Measurements from ENCODE around the gene URB1.
"Not testable (repeated sequence)": the region's sequence is repeated elsewhere in the genome, so short reads cannot be mapped to it uniquely, and the experiment has no call there.

URB1 gene

GRCh38 chr21:32317726-32318125, 75.1 kb downstream of the URB1 start:
- no peak for DNase-seq

DNA sequence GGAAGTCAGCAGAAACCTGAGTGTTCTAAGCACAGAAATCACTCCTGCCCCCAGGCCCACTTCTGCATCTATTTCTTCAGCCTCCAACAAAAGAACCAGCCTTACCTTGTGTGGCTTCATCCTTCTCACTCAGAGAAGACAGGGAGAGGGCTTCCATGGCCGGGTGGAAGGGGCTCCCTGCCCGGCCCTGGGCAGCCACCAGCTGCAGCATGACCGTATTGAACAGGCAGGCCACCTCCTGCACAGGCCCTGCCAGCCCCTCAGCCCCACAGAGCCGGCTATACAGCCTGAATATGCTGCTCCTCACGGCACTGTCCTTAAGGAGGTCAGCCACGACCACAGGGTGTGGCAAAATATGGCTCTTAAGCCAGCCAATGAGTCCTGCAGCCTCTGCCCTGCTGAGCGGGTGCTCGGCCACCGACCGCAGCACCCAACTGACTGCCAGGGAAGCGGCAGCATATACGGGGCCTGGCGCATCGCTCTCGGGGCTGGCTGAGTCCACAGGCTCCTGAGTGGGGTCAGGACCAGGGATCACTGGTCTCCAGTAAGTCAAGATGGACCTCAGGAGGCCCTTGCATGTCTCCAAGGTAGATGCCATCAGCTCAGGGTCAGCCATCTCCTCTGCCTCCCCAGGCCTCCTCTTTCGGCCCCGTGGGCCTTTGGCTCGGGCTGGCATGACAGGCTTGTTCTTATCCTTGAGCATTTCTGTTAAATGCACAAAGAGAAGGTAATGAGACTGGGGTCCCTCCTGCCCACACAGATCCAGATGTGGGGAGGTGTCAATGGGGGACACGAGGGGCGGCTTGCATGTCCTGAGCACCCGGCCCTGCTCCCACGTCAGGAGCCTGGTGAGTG, 76.2 kb downstream of the URB1 start:
- no peak for DNase-seq

- DNase-seq = no peak
Measured at GRCh38 chr21:32315511-32316281, 77.1 kb downstream of the URB1 start.

DNA sequence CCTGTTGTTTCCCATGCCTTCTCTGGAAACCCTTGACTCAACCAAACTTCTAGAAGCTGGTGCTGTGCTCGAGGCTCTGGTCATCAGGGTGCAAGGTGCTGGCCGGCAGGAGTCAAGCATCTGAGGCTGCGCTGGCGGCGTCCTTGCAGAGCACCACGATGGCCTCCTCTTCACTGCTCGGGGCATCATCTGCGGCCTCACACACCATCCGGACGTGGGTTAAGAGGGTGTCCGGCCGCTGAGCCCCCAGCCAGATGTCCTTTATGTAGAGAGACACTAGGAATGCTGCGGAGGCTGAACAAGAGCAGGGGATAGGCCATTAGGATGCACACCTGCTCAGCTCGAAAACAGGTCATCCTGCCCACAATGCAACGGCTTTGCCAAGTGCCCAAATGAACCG, 78.0 kb downstream of the URB1 start:
- DNase-seq = no peak

- DNase-seq = no peak
Measured at GRCh38 chr21:32312976-32313375, 79.8 kb downstream of the URB1 start.

DNA sequence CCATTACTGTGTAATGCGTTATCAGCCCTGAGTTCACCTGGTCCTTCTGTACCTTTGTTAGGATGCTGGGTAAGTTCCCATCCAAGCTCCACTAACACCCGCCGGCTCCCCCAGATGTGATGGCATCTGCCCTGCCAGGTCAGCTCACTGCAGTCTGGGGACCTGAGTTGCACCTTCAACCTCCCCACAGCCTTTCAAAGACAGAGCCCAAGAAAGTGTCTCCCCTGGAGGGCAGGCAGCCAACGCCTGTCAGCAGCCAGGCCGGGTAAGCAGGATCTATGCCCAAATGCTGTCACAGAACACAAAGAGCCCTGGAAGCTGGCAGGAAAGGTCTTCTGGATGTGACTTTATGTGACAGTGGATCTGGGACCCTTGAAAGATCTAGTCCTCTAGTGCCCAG, 80.5 kb downstream of the URB1 start:
- DNase-seq = no peak

- no peak for DNase-seq
Measured at GRCh38 chr21:32311621-32312020, 81.2 kb downstream of the URB1 start.

GRCh38 chr21:32310976-32311375, 81.8 kb downstream of the URB1 start:
- not testable (repeated sequence) for DNase-seq

DNA sequence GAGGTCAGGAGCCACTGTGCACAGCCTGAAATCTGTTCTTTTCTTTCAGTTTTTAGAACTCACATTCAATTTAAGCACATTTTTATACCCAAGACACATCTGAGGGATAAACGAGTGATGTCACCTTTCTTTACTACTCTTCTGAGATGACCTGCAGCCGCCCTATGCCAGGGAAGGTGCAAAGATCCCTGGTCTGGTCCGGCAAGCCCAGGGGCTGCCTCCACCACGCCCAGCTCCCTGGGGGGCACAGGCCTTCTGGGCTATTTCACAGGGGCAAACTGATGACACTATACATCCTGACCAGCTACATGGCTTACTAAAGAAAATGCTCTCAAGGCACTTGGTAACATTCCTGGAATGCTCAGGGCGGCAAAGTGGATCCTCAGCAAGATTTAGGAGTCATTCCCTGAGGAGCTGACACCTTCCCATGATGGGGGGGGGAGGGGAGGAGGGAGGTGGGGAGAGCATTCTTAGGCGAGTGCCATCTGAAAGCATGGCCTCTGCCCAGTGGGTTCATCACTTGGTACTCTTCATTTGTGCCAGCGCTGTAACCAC, 82.8 kb downstream of the URB1 start:
- no peak for DNase-seq

- no peak for DNase-seq
Measured at GRCh38 chr21:32308696-32309095, 84.1 kb downstream of the URB1 start.

DNA sequence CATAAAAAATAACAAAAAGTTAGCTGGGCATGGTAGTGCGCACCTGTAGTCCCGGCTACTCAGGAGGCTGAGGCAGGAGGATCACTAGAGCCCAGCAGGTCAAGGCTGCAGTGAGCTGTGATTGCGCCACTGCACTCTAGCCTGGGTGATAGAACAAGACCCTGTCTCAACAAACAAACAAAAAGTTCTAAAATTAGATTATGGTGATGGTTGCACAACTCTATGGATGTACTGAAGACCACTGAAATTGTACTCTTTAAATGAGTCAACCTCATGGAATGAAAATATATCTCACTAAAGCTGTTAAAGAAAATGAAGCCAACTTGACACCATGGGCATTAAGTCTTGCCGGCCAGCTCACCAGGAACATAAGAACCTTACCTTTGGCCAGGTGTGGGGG, 85.1 kb downstream of the URB1 start:
- no peak for DNase-seq

- no peak for DNase-seq
Measured at GRCh38 chr21:32306021-32306780, 86.6 kb downstream of the URB1 start.

GRCh38 chr21:32304998-32305397, 87.8 kb downstream of the URB1 start:
- DNase-seq = no peak

DNA sequence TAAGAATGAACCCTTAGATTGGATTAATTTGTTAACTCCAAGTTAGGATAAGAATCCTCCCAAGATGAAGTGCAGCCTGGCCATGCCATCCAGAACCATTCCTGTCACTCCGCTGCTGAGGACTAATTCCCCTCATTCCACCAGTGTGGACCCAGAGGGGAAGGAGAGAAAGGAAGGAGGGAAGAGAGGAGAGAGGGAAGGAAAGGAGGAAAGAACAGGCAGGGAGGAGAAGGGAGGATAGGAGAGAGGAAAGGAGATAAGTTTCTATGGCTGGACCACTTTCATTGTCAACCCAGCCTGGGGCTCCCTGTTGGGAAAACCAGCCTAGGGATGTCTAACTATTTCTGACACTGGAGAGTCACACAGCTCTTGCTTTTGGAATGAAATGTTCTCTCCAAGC, 89.4 kb downstream of the URB1 start:
- no peak for DNase-seq

DNA sequence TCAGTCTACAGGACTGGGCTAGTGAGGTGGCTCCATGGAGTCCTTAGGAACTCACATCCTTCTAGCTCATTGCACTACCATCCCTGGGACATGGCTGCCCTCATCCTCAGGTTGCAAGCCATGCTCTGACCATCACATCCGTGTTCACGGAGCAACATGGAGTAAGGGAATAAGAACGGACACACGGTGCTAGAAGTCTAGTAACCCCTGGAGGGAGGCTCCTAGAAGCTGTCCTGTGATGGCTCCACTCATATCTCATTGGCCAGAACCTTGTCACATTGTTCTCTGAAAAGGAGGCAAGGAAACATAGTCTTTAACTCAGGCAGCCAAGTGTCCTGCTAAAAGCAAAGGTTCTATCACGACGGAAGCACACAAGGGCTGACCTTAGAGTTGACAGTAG, 90.3 kb downstream of the URB1 start:
- DNase-seq = no peak

GRCh38 chr21:32301596-32301995, 91.2 kb downstream of the URB1 start:
- DNase-seq = no peak

- no peak for DNase-seq
Measured at GRCh38 chr21:32300117-32300681, 92.6 kb downstream of the URB1 start.

DNA sequence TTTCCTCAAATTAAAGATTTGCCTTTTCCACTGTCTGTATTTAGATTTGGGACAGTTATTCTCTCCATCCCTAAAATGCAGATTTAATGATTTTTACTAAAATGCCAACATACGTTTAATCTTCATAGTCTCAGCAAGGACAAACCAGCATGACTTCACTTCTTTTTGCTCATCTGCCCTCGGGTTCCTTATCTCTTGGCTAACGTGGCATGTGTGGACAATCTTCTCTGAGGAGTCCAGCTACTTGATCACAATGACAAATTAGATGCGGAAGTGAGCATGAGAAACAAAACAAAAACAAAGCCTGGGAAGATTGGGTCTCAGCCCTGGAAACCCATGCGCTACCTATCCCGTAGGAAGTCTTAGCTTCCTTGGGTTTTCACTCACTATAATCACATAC, 93.1 kb downstream of the URB1 start:
- DNase-seq = no peak

- DNase-seq = no peak
Measured at GRCh38 chr21:32298658-32299081, 94.1 kb downstream of the URB1 start, which contains the start of gene MRAP. TSS of gene MRAP (plus strand) at chr21:32298855. CDS start at chr21:32298972, 117 bp downstream.

DNA sequence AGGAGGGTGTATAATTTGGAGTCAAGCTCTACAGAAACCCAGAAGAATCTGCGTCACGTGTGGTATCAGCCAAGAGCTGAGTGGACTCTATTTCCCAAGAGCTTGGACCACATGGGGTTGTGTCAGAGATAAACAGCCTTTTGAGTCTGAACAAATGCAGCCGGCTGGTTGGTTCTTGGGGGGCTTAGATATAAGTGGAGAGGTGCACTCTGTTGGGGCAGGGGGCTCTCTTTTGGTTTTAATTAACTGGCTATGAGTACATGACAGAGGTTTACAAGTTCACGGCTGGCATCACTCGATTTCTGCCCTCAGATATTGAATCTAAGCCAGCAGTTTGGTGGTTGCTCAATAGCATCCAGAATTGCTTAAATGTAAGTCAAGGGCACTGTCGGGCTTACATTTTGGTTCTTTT, 94.7 kb downstream of the URB1 start:
- no peak for DNase-seq

- no peak for DNase-seq
Measured at GRCh38 chr21:32297449-32297848, 95.4 kb downstream of the URB1 start.

- DNase-seq = no peak
Measured at GRCh38 chr21:32285476-32285875, 107.3 kb downstream of the URB1 start.

DNA sequence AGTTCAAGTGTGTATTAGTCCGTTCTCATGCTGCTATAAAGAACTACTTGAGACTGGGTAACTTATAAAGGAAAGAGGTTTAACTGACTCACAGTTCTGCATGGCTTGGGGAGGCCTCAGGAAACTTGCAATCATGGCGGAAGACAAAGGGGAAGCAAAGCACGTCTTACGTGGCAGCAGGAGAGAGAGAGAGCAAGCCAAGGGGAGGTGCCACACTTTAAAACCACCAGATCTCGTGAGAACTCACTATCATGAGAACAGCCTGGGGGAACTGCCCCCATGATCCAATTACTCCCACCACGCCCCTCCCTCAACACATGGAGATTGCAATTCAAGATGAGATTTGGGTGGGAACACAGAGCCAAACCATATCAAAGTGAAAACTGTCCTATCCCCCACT, 109.8 kb downstream of the URB1 start:
- DNase-seq = no peak

All from CD4-positive, alpha-beta T cell treated with Interleukin-15 for 1 hour (primary cell).